MM.1S (cell line): ENCODE measurements around the gene MVB12B.

Experiments used
- CTCF ChIP-seq: fragments of 300-600 bp; sonication (generic); IDR thresholded peaks from 2 replicates; pipeline ENCODE4 v1.5.1; 2016; ENCODE audit warnings: antibody characterized with exemption, low read length, mixed read lengths
- EZH2 ChIP-seq: fragments of 300-600 bp; sonication (generic); optimal IDR thresholded peaks from 2 replicates; pipeline ENCODE3; 2017; ENCODE audit warnings: low read depth, mild to moderate bottlenecking, antibody characterized with exemption, low read length, mixed read lengths
- EZH2phosphoT487 ChIP-seq: fragments of 300-600 bp; sonication (generic); IDR thresholded peaks from 2 replicates; pipeline ENCODE4 v1.6.1; 2018; ENCODE audit warnings: antibody characterized with exemption, low read length

GRCh38 chr9:126287166-126287866, 39.3 kb upstream of the MVB12B start:
- TF ChIP-seq CTCF, result no peak
- TF ChIP-seq EZH2phosphoT487, result no peak
- no peak for TF ChIP-seq EZH2
